SK-N-SH (cell line): Measurements from ENCODE around the gene ATF4.

Source experiments
- CHD2 ChIP-seq: fragments of 150-350 bp; IDR thresholded peaks from 2 replicates; pipeline ENCODE4 v1.6.1; 2018; ENCODE audit warnings: low read length; ENCODE audit not compliant: partially characterized antibody
- EP300 ChIP-seq, 2 experiments: IDR thresholded peaks; 2 replicates each; pipeline versions ENCODE4 v1.4.0 to v1.6.1; 2012; ENCODE audit warnings: borderline replicate concordance in 1 of 2, low read depth in 1 of 2, low read length in 1 of 2
- NRF1 ChIP-seq: IDR thresholded peaks from 2 replicates; pipeline ENCODE4 v1.6.1; 2012; ENCODE audit warnings: low read depth, mild to moderate bottlenecking, low read length
- SIN3A ChIP-seq: IDR thresholded peaks from 2 replicates; pipeline ENCODE4 v1.6.1; 2012; ENCODE audit warnings: low read depth, mild to moderate bottlenecking, low read length, moderate library complexity, borderline replicate concordance
- TAF1 ChIP-seq: IDR thresholded peaks from 2 replicates; pipeline ENCODE4 v1.6.1; 2012; ENCODE audit warnings: low read depth, mild to moderate bottlenecking, low read length, moderate library complexity, borderline replicate concordance
- TF ChIP-seq, protein P1 (sequence below): fragments of 200-600 bp; sonication (generic); IDR thresholded peaks from 2 replicates; pipeline ENCODE4 v1.6.1; 2017; ENCODE audit warnings: antibody characterized with exemption, mild to moderate bottlenecking, moderate library complexity

DNA sequence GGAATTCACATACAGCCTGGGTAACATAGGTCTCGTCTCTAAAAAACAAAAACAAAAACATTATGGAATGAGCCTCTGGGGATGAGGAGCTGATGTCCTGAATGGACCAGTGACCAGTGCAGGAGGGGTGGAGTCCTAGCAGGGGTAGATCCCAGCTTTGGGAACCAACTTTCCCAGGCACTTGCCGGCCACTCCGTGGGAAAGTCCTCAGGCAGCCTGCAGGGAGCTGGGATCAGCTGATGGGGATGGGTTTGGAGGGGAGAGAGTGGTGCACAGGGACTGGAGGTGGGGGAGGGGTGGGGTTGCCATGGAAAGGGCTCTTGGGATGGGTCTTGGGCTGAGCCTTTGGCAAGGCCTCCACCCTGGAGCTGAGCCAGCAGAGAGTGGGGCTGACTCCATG, 44.5 kb upstream of the ATF4 start:
- TF ChIP-seq CHD2 (no peak), TAF1 (no peak), NRF1 (no peak), EP300 (IDR thresholded peaks at IDR 0.05; ENCODE audit: borderline replicate concordance in 1 of 2, low read depth in 1 of 2, low read length in 1 of 2) (no peak), SIN3A (no peak)
- TF ChIP-seq, protein P1, sequence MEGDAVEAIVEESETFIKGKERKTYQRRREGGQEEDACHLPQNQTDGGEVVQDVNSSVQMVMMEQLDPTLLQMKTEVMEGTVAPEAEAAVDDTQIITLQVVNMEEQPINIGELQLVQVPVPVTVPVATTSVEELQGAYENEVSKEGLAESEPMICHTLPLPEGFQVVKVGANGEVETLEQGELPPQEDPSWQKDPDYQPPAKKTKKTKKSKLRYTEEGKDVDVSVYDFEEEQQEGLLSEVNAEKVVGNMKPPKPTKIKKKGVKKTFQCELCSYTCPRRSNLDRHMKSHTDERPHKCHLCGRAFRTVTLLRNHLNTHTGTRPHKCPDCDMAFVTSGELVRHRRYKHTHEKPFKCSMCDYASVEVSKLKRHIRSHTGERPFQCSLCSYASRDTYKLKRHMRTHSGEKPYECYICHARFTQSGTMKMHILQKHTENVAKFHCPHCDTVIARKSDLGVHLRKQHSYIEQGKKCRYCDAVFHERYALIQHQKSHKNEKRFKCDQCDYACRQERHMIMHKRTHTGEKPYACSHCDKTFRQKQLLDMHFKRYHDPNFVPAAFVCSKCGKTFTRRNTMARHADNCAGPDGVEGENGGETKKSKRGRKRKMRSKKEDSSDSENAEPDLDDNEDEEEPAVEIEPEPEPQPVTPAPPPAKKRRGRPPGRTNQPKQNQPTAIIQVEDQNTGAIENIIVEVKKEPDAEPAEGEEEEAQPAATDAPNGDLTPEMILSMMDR: no peak
